RKO (cell line): ENCODE data around the gene GNAZ.
"Not testable (repeated sequence)": the region's sequence is repeated elsewhere in the genome, so short reads cannot be mapped to it uniquely, and the experiment has no call there.

Experiments
- DNase-seq: peaks from one replicate; pipeline ENCODE4 v3.0.0-alpha.2; 2016; ENCODE audit warnings: low spot score

Gene GNAZ

GRCh38 chr22:23044570-23044969 is 25.7 kb upstream of the GNAZ start:
- no peak for DNase-seq

- no peak for DNase-seq
These were observed 24.9 kb upstream of the GNAZ start for GRCh38 chr22:23045461-23045860.

GRCh38 chr22:23047265-23047664 is 23.1 kb upstream of the GNAZ start:
- DNase-seq, result no peak

- DNase-seq, result no peak
These were observed 22.6 kb upstream of the GNAZ start for GRCh38 chr22:23047742-23048141.

GRCh38 chr22:23050546-23050945 is 19.8 kb upstream of the GNAZ start:
- not testable (repeated sequence) for DNase-seq

GRCh38 chr22:23053051-23053707 is 17.1 kb upstream of the GNAZ start:
- DNase-seq, result no peak

GRCh38 chr22:23053912-23054530 is 16.3 kb upstream of the GNAZ start:
- DNase-seq, result no peak

GRCh38 chr22:23054531-23055257 is 15.6 kb upstream of the GNAZ start:
- DNase-seq, result peak; percentile 18

GRCh38 chr22:23055449-23056179 is 14.7 kb upstream of the GNAZ start:
- no peak for DNase-seq

- DNase-seq, result no peak
These were observed 13.0 kb upstream of the GNAZ start for GRCh38 chr22:23057331-23057730.

- no peak for DNase-seq
These were observed 12.3 kb upstream of the GNAZ start for GRCh38 chr22:23058063-23058462.

GRCh38 chr22:23058481-23059283 is 11.6 kb upstream of the GNAZ start:
- no peak for DNase-seq

- no peak for DNase-seq
These were observed 10.9 kb upstream of the GNAZ start for GRCh38 chr22:23059284-23059948.

- DNase-seq, result no peak
These were observed 9.5 kb upstream of the GNAZ start for GRCh38 chr22:23060612-23061400.

- no peak for DNase-seq
These were observed 8.6 kb upstream of the GNAZ start for GRCh38 chr22:23061471-23062280.

GRCh38 chr22:23062616-23063538 is 7.4 kb upstream of the GNAZ start:
- DNase-seq, result no peak

- no peak for DNase-seq
These were observed 6.6 kb upstream of the GNAZ start for GRCh38 chr22:23063539-23064380.
